Measurements from ENCODE around the gene MYL6.

- TF ChIP-seq, protein P1, sequence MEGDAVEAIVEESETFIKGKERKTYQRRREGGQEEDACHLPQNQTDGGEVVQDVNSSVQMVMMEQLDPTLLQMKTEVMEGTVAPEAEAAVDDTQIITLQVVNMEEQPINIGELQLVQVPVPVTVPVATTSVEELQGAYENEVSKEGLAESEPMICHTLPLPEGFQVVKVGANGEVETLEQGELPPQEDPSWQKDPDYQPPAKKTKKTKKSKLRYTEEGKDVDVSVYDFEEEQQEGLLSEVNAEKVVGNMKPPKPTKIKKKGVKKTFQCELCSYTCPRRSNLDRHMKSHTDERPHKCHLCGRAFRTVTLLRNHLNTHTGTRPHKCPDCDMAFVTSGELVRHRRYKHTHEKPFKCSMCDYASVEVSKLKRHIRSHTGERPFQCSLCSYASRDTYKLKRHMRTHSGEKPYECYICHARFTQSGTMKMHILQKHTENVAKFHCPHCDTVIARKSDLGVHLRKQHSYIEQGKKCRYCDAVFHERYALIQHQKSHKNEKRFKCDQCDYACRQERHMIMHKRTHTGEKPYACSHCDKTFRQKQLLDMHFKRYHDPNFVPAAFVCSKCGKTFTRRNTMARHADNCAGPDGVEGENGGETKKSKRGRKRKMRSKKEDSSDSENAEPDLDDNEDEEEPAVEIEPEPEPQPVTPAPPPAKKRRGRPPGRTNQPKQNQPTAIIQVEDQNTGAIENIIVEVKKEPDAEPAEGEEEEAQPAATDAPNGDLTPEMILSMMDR (IDR thresholded peaks at IDR 0.05) = no peak
- TF ChIP-seq POLR2A (IDR thresholded peaks at IDR 0.05) = no peak
These were observed 12.9 kb upstream of the MYL6 start for GRCh38 chr12:56145217-56145616.
